Heart left ventricle (tissue), 16 donors: ENCODE results near the gene DVL1. TPM values are rescaled to one million over a fixed set of nuclear protein-coding genes. Genes with fewer than 3 reads are reported as not detected.
A peak's percentile ranks its signal among the peaks of the same experiment; 100 is the strongest.

Source experiments
- ATAC-seq, 4 donors: fragments of 200-7000 bp; cut with Tn5 transposase; one replicate each; pipeline ENCODE4 v1.9.1; 2020 to 2022; ENCODE audit warnings: moderate library complexity in 4 of 4, mild to moderate bottlenecking in 3 of 4, moderate number of reproducible peaks in 1 of 4
- DNase-seq, 5 donors: peaks; one replicate each; pipeline ENCODE4 v3.0.0-alpha.2; 2020
- H3K27ac ChIP-seq, 12 donors: fragments of 200-600 bp; sonication (generic) in 4 of 12; one replicate each; pipeline versions ENCODE4 v1.5.0 to v1.8.0; 2016 to 2022; ENCODE audit warnings: mild to moderate bottlenecking in 2 of 12
- H3K27me3 ChIP-seq, 9 donors: fragments of 200-600 bp; sonication (generic) in 2 of 9; one replicate each; pipeline versions ENCODE4 v1.5.1 to v1.8.0; 2016 to 2022; ENCODE audit warnings: mild to moderate bottlenecking in 3 of 9
- H3K36me3 ChIP-seq, 9 donors: fragments of 200-600 bp; sonication (generic) in 2 of 9; one replicate each; pipeline versions ENCODE4 v1.5.0 to v1.8.0; 2018 to 2022; ENCODE audit warnings: mild to moderate bottlenecking in 2 of 9
- H3K4me1 ChIP-seq, 12 donors: fragments of 200-600 bp; sonication (generic) in 4 of 12; one replicate each; pipeline versions ENCODE4 v1.5.0 to v1.8.0; 2016 to 2022; ENCODE audit warnings: mild to moderate bottlenecking in 3 of 12
- H3K4me3 ChIP-seq, 12 donors: fragments of 200-600 bp; sonication (generic) in 4 of 12; one replicate each; pipeline versions ENCODE4 v1.5.0 to v1.8.0; 2017 to 2022; ENCODE audit warnings: mild to moderate bottlenecking in 9 of 12, moderate library complexity in 4 of 12
- H3K9me3 ChIP-seq, 12 donors: fragments of 200-600 bp; sonication (generic) in 4 of 12; one replicate each; pipeline versions ENCODE4 v1.5.0 to v1.8.0; 2016 to 2022; ENCODE audit warnings: mild to moderate bottlenecking in 1 of 12
- POLR2A ChIP-seq, 2 donors: fragments of 450-650 bp; IDR thresholded peaks; one replicate each; pipeline ENCODE4 v1.6.1; 2017; ENCODE audit warnings: antibody characterized with exemption in 2 of 2, mild to moderate bottlenecking in 2 of 2, moderate library complexity in 2 of 2
- WGBS, 4 donors: extraction: QIAGEN DNeasy Blood & Tissue Kit in 2 of 4; methylation state at CpG; one replicate each; pipeline versions ENCODE4 v1.1.5 to v1.1.7; 2013 to 2018; 5-methylcytosine and 5-hydroxymethylcytosine counted together
- intact Hi-C, 10 donors: fragments of 100-400 bp; cut with DNase I; formaldehyde crosslinking; loops; one replicate each; pipeline versions ENCODE4 v1.11.1 to v1.14.2; 2022
- polyA plus RNA-seq, 2 donors: library from polyadenylated mRNA; stranded (reverse); fragments of 200-250 nt; gene quantifications; one replicate each; pipeline ENCODE4 v1.2.3, GENCODE V29; 2013
- total RNA-seq, 9 donors: library from RNA; depleted of rRNA in 2 of 9; stranded (reverse); fragments of >200 nt in 2 of 9; fragmentation: NEBNext Ultra II Directional in 3 of 9; extraction: Animal tissue kit (Norgen Biotek cat#: 25700) in 3 of 9; gene quantifications; one replicate each; pipeline versions ENCODE4 v1.1.0 to v1.2.4, GENCODE V29; 2016 to 2023
- TF ChIP-seq, protein P1 (sequence below), 12 donors: fragments of 200-600 bp; sonication (generic) in 4 of 12; IDR thresholded peaks; one replicate each; pipeline versions ENCODE4 v1.5.0 to v1.8.0; 2018 to 2022; ENCODE audit warnings: antibody characterized with exemption in 12 of 12, mild to moderate bottlenecking in 5 of 12
- donor health status: ischemic (EF 13 %, LVEDD 7.1; RV severe dilation, severe dysfunction).
- donor health status: healthy with polysubstance abuse.
- donor health status: DM: no; HTN: yes; CAD: no.
- donor health status: DM: no; HTN: no; CAD: no.
- donor health status: ischemic (EF 25% LVEDD 6.9; RV normal size, moderate dysfunction).
- donor health status: ischemic (EF 25% LVEDD 5.7; RV mildly dilated, moderate dysfunction).
- donor health status: healthy.
- donor health status: DM: yes; HTN: yes; CAD: no.
- donor health status: ischemic (EF 35%, LVEDD 5.7; RV mildly dilated, moderate dysfunction).
- donor health status: nonischemic (EF 11% LVEDD 7.7; RV severe dilation, severe dysfunction).
- donor health status: DM: yes; HTN: yes; CAD: no.
- donor health status: PGD.
- donor health status: ischemic (EF 29% LVEDD 5.4; RV normal size, mild dysfunction).
- donor health status: nonischemic (EF 23%, LVEDD 6.1; RV moderate dilation, normal function).

DVL1 gene
- total and polyA plus RNA-seq, 11 donors: 75.3 to 177 (median 87.1) TPM

DNA sequence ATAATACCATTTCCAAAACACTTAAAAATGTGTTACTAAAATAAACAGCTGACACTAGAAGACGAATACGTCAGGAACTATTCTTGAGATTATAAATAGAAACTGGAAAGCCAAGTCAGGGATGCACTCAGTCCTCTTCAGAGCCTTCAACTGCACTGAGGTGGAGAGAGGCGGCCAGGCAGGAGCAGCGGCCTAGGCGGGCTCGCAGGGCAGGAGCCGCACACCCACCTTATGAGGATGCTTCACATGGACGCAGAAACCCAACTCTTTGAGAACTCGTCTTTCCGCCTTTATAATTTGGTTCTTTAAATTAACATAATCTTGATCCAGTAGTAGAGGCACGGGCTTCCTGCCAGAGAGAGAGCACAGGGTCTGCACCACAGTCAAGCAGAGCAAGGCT, 45.9 kb upstream of the DVL1 start:
- H3K27ac ChIP-seq: peak overlapping the region in 8 of 12 donors; percentile 34 to 72 (median 60)
- H3K27me3 ChIP-seq: no peaks in the 10 kb centered on the region
- DNase-seq (no peak), ATAC-seq (no peak)
- intact Hi-C loops: no loop called here
- no peaks in the 10 kb centered on the region for H3K9me3 ChIP-seq
- H3K36me3 ChIP-seq: peaks cover 0 to 81% (median 78%) of the 10 kb centered on the region in 9 donors
- WGBS, 4 donors: 69 to 76% (median 72%) methylated on average over 11 of the region's 11 CpGs
- peaks cover under 1 to 46% (median 28%) of the 10 kb centered on the region in 12 donors for H3K4me1 ChIP-seq
- TF ChIP-seq POLR2A (IDR thresholded peaks at IDR 0.05): no peak
- TF ChIP-seq, protein P1, sequence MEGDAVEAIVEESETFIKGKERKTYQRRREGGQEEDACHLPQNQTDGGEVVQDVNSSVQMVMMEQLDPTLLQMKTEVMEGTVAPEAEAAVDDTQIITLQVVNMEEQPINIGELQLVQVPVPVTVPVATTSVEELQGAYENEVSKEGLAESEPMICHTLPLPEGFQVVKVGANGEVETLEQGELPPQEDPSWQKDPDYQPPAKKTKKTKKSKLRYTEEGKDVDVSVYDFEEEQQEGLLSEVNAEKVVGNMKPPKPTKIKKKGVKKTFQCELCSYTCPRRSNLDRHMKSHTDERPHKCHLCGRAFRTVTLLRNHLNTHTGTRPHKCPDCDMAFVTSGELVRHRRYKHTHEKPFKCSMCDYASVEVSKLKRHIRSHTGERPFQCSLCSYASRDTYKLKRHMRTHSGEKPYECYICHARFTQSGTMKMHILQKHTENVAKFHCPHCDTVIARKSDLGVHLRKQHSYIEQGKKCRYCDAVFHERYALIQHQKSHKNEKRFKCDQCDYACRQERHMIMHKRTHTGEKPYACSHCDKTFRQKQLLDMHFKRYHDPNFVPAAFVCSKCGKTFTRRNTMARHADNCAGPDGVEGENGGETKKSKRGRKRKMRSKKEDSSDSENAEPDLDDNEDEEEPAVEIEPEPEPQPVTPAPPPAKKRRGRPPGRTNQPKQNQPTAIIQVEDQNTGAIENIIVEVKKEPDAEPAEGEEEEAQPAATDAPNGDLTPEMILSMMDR (IDR thresholded peaks at IDR 0.05): no peak
- H3K4me3 ChIP-seq: no peak overlapping the region

GRCh38 chr1:1394116-1394515, 44.9 kb upstream of the DVL1 start:
- Histone ChIP-seq H3K9me3 (no peaks in the 10 kb centered on the region), H3K4me3 (no peak overlapping the region), H3K27ac (peak overlapping the region in 4 of 12 donors; percentile 34 to 72 (median 62)), H3K27me3 (no peaks in the 10 kb centered on the region), H3K4me1 (peaks cover 0 to 41% (median 24%) of the 10 kb centered on the region in 12 donors), H3K36me3 (peaks cover 2 to 92% (median 88%) of the 10 kb centered on the region in 9 donors)
- TF ChIP-seq, protein P1 (IDR thresholded peaks at IDR 0.05): no peak
- TF ChIP-seq POLR2A (IDR thresholded peaks at IDR 0.05): no peak
- DNase-seq (no peak), ATAC-seq (no peak)
- intact Hi-C loops: no loop called here
- 94 to 97% (median 96%) methylated on average over 7 of the region's 7 CpGs for WGBS, 4 donors

GRCh38 chr1:1393428-1393827, 44.2 kb upstream of the DVL1 start:
- Histone ChIP-seq H3K4me3 (no peak overlapping the region), H3K27ac (no peak overlapping the region), H3K36me3 (peaks cover 2 to 98% (median 95%) of the 10 kb centered on the region in 9 donors), H3K9me3 (no peaks in the 10 kb centered on the region), H3K4me1 (peaks cover 0 to 40% (median 24%) of the 10 kb centered on the region in 12 donors), H3K27me3 (no peaks in the 10 kb centered on the region)
- intact Hi-C loops: no loop called here
- TF ChIP-seq, protein P1 (IDR thresholded peaks at IDR 0.05): no peak
- no peak for TF ChIP-seq POLR2A (IDR thresholded peaks at IDR 0.05)
- 88 to 98% (median 92%) methylated on average over 7 to 11 of the region's 11 CpGs for WGBS, 4 donors
- ATAC-seq: no peak
- no peak for DNase-seq

- H3K36me3 ChIP-seq: peaks cover 2 to 100% (median 98%) of the 10 kb centered on the region in 9 donors
- peaks cover 0 to 36% (median 19%) of the 10 kb centered on the region in 12 donors for H3K4me1 ChIP-seq
- H3K27ac ChIP-seq: no peak overlapping the region
- DNase-seq: no peak
- no peaks in the 10 kb centered on the region for H3K9me3 ChIP-seq
- no peak for TF ChIP-seq POLR2A (IDR thresholded peaks at IDR 0.05)
- TF ChIP-seq, protein P1 (IDR thresholded peaks at IDR 0.05): no peak
- 72 to 85% (median 83%) methylated on average over 4 of the region's 4 CpGs for WGBS, 4 donors
- H3K4me3 ChIP-seq: no peak overlapping the region
- no peak for ATAC-seq
- H3K27me3 ChIP-seq: no peaks in the 10 kb centered on the region
- intact Hi-C loops: no loop called here
Measured at GRCh38 chr1:1393014-1393413, 43.8 kb upstream of the DVL1 start.
